Stimulated activated CD8-positive, alpha-beta memory T cell treated with anti-CD3 and anti-CD28 coated beads, Interleukin-2, amount 100 ng/mL, for 1 hour (primary cell): ENCODE results near the gene PPIL4.

Experiments used
- DNase-seq, 2 donors: peaks; one replicate each; pipeline ENCODE4 v3.0.0-alpha.2; 2020; ENCODE audit warnings: low read depth in 2 of 2

The PPIL4 gene

DNA sequence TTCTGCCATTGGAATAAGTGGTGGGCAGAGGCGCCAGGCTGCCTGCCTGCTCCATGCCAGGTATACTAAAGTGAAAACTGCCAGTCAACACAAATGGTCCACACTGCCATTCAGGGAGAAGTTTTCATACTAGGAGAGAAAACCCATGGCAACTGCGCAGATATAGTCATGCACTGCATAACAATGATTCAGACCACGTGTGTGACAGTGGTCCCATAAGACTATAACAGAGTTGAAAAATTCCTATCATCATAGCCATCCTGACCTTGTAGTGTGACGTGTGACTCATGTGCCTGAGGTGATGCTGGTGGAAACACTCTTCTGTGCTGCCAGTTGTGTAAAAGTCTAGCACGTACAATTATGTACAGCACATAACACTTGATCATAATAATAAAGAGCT, 86.1 kb downstream of the PPIL4 start:
- DNase-seq = no peak

- no peak for DNase-seq
Observed at GRCh38 chr6:149458806-149459205, 87.0 kb downstream of the PPIL4 start.

DNA sequence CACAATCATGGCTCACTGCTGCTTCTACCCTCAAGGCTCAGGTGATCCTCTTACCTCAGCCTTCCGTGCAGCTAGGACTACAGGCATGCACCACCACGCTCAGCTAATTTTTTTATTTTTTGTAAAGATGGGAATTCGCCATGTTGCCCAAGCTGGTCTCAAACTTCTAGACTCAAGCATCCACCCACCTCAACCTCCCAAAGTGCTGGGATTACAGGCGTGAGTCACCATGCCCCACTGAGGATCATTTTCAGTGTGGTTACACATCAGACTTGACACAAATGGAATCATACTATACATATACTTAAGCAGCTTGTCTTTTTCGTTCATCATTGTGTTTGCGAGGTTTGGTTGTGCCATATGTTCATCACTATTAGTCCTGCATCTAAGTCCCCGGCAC, 87.6 kb downstream of the PPIL4 start:
- no peak for DNase-seq

GRCh38 chr6:149457316-149457884, 88.4 kb downstream of the PPIL4 start:
- DNase-seq = no peak

DNA sequence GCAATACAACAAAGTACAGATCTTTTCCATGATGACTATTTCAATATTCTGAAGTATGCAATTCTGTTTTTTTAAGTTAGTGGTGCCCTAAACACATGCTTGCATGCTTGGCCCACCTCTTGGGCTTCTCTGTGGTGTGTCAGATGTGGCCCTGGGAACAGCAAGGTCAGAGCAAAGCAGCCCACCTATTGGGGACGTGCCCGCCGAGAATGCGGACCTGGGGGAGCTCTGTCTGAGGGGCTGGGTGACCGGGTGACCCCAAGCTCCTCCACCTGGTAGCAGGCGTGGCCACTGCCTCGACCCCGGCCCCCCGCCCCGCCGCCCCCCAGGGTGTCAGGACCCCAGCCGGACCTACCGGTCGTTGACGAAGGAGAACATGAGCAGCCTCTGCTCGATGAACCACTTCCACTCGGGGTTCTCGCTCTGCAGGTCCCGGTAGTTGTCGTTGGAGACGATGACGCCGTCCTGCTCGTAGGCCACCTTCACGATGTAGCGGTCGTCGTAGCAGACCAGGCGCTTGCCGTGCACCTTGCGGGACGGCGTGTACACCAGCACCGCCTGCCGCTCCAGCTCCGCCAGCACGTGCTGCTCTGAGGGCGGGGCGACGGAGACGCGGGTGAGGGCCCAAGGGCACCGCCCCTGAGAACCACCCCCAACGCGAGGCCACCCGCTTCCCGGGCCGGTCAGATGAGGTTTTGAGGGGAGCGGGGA, 89.4 kb downstream of the PPIL4 start:
- DNase-seq = no peak

DNA sequence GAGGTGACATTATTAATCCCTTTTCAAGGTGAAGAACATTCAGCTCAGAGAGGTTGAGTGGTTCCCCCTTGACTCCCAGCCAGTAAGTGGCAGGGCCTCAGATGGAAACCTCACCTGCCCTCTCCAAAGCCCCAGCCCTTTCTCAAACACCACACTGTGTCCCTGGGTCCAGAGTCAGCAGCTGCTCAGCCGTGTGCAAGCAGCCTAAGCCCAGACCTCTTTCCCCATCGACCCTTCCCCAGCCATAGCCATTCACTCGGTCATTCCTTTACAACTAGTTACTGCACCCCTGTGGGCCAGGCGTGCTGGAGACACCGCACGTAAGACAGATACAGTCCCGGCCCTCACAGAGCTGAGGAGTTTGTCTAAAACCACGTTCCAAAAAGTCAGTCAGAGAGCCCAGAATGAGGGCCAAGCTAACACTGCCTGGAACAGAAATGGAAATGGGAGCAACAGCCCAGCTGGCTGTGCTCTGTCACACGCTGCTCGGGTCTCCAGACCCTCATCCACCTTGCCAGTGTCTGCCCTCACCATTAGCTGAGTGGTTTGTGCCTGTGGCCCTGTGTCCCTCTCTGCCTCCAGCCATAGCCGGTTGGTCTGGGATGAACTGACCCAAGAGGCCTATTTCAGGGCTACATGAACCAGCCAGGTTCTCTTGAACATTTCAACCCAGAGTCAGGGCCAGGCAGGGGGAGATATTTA, 90.7 kb downstream of the PPIL4 start:
- no peak for DNase-seq
